K562 (cell line): ENCODE measurements around the gene ERCC2. TPM values are rescaled to one million over a fixed set of nuclear protein-coding genes. Genes with fewer than 3 reads are reported as not detected.

Source experiments
- ELF1 ChIP-seq: fragments of 200-800 bp; sonication (Bioruptor generic); IDR thresholded peaks from 2 replicates; pipeline ENCODE4 v1.6.1; 2016; ENCODE audit warnings: missing genetic modification characterization, missing compliant biosample characterization
- HDAC1 ChIP-seq, 2 experiments: fragments of 450-650 bp; IDR thresholded peaks; 2 replicates each; pipeline ENCODE4 v1.6.1; 2016 to 2017; ENCODE audit warnings: inconsistent platforms in 1 of 2, mild to moderate bottlenecking in 1 of 2, moderate library complexity in 1 of 2
- HOXB6 ChIP-seq: fragments of 250-450 bp; sonication (Bioruptor Pico); IDR thresholded peaks from 2 replicates; pipeline ENCODE4 v1.5.1; 2022; ENCODE audit warnings: mild to moderate bottlenecking, borderline replicate concordance
- KDM4B ChIP-seq, 2 experiments: fragments of 450-650 bp in 1 of 2; sonication (generic) in 1 of 2; IDR thresholded peaks; 2 replicates each; pipeline ENCODE4 v1.6.1; 2016 to 2017; ENCODE audit warnings: borderline replicate concordance in 2 of 2, antibody characterized with exemption in 1 of 2, low read depth in 1 of 2, mild to moderate bottlenecking in 1 of 2
- KLF1 ChIP-seq: fragments of 450-650 bp; IDR thresholded peaks from 2 replicates; pipeline ENCODE4 v1.6.1; 2016; ENCODE audit warnings: missing genetic modification characterization, missing compliant biosample characterization
- MXI1 ChIP-seq: IDR thresholded peaks from 2 replicates; pipeline ENCODE4 v1.6.1; 2011; ENCODE audit warnings: low read depth, mild to moderate bottlenecking, improper control_type of control experiment, low read length
- PHB2 ChIP-seq: fragments of 450-650 bp; IDR thresholded peaks from 2 replicates; pipeline ENCODE4 v1.6.1; 2017; ENCODE audit warnings: low read depth
- PHF8 ChIP-seq: fragments of 200-600 bp; sonication (generic); IDR thresholded peaks from 2 replicates; pipeline ENCODE4 v1.6.1; 2012; ENCODE audit warnings: mixed run types, mild to moderate bottlenecking, inconsistent platforms, low read length, moderate library complexity, borderline replicate concordance
- PML ChIP-seq: IDR thresholded peaks from 2 replicates; pipeline ENCODE4 v1.6.1; 2012; ENCODE audit warnings: low read length, inconsistent platforms
- SIN3A ChIP-seq, 2 experiments: fragments of 150-350 bp in 1 of 2; IDR thresholded peaks; 2 replicates each; pipeline ENCODE4 v1.6.1; 2011 to 2016; ENCODE audit warnings: borderline replicate concordance in 2 of 2, low read depth in 2 of 2, low read length in 2 of 2, mild to moderate bottlenecking in 2 of 2, moderate library complexity in 2 of 2; ENCODE audit not compliant: control insufficient read depth in 1 of 2
- SIN3B ChIP-seq: fragments of 450-650 bp; IDR thresholded peaks from 2 replicates; pipeline ENCODE4 v1.6.1; 2017; ENCODE audit warnings: low read depth, mild to moderate bottlenecking, moderate library complexity
- SLC30A9 ChIP-seq: fragments of 250-450 bp; sonication (Bioruptor Pico); IDR thresholded peaks from 2 replicates; pipeline ENCODE4 v1.8.0; 2022; ENCODE audit warnings: mild to moderate bottlenecking, moderate library complexity
- SMAD3 ChIP-seq: fragments of 450-650 bp; formaldehyde crosslinking; conservative IDR thresholded peaks from 2 replicates; pipeline ENCODE4 v1.4.0; 2020; ENCODE audit warnings: mild to moderate bottlenecking
- ZBTB7A ChIP-seq: IDR thresholded peaks from 2 replicates; pipeline ENCODE4 v1.6.1; 2011; ENCODE audit warnings: low read depth, mild to moderate bottlenecking, low read length, moderate library complexity, borderline replicate concordance; ENCODE audit not compliant: control insufficient read depth
- ZNF263 ChIP-seq: sonication (generic); formaldehyde crosslinking; IDR thresholded peaks from 2 replicates; pipeline ENCODE4 v1.8.0; 2022; ENCODE audit warnings: mild to moderate bottlenecking, missing genetic modification reagents, borderline replicate concordance
- ZNF318 ChIP-seq, 2 experiments: fragments of 450-650 bp; IDR thresholded peaks; 2 replicates each; pipeline ENCODE4 v1.6.1; 2016; ENCODE audit warnings: mild to moderate bottlenecking in 2 of 2, borderline replicate concordance in 1 of 2, low read depth in 1 of 2, moderate library complexity in 1 of 2
- polyA plus RNA-seq, 8 experiments: library from polyadenylated mRNA; depleted of rRNA in 4 of 8; stranded (reverse) in 5 of 8; unstranded in 3 of 8; fragments of >200 nt; fragmentation: Nextera tagmentation in 2 of 8; fragmentation: Illumina TruSeq in 1 of 8; extraction: Ambion mirVana in 2 of 8; extraction: Trizol in 1 of 8; gene quantifications; 2 replicates each; pipeline versions ENCODE4 v1.2.1 to v1.2.3, GENCODE V29; 2011 to 2014; ENCODE audit warnings: inconsistent platforms in 1 of 8, missing spikeins in 1 of 8
- total RNA-seq, 7 experiments: library from RNA; depleted of rRNA in 6 of 7; stranded (reverse); fragments of >200 nt in 6 of 7; fragmentation: Illumina TruSeq in 2 of 7; extraction: Trizol in 2 of 7; gene quantifications; 2 replicates each; pipeline versions ENCODE4 v1.2.1 to v1.2.3, GENCODE V29; 2011 to 2021; ENCODE audit warnings: low replicate concordance in 1 of 7
- TF ChIP-seq, protein P1 (sequence below), 2 experiments: fragments of 450-650 bp in 1 of 2; sonication (generic) in 1 of 2; formaldehyde crosslinking in 1 of 2; IDR thresholded peaks in 1 of 2; conservative IDR thresholded peaks in 1 of 2; 2 replicates each; pipeline versions ENCODE4 v1.6.1 to v1.8.1; 2016 to 2023; ENCODE audit warnings: mild to moderate bottlenecking in 2 of 2, moderate library complexity in 2 of 2, inconsistent platforms in 1 of 2, missing genetic modification reagents in 1 of 2

The ERCC2 gene
- total and polyA plus RNA-seq, 9 of the 15 experiments (the other 6 are each of a cell fraction or from before 2014, with no cell fraction given) = 2.2 to 55.9 (median 23.4) TPM

DNA sequence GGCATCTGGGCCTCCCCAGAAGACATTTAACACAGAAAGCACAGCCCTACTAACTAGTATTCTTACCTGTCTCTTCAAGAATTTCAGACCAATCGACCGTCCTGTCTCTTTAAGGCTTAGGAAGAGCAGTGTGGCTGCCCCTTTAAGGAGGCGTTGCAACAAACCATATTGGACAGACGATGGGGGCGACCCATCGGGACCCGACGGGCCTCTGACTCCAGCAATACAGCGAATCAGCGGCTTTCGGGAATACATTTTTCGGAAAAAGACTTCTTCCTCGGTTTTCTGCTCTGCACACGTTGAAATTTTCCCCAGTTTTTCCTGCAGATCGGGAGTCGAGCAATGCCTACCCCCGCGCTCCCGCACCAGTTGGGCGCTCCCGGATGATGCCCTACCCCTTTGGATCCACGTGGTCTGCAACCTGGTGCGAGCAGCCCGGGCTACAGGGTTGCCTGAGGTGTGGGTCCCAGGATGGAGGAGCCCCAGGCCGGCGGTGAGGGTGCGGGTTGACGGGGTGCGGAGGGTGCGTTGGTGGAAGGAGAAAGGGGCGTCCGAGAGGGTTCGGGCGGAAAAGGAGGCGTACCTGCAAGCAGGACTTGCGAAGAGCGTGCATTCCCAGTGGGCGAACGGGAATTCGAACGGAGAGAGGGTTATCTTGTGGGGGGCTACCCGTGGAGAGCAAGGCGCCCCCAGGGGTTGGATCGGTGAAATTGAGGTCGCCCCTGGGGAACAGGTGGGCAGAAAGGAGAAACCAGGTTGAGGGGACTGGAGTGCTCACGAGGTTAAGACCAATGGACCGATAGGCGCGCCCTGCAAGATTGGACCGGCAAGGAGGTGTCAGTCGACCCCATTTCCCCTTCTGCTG lies 36.1 kb upstream of the ERCC2 start, which contains the start of gene POLR1G (continued):
- TF ChIP-seq HDAC1 (IDR thresholded peaks at IDR 0.05) (peak; percentile 93 to 100), ZBTB7A (no peak), HOXB6 (no peak), KDM4B (IDR thresholded peaks at IDR 0.05; ENCODE audit: borderline replicate concordance in 2 of 2, low read depth in 1 of 2) (no peak), ZNF318 (IDR thresholded peaks at IDR 0.05; ENCODE audit: borderline replicate concordance in 1 of 2, low read depth in 1 of 2) (peak in 1 of 2 experiments; percentile 22; a peak in 1 of 4 replicates), SLC30A9 (CRISPR knock-in tag) (no peak), ZNF263 (CRISPR knock-in tag) (0 out of 2 replicates have a peak, but pooled peaks have one; percentile 45), SIN3A (IDR thresholded peaks at IDR 0.05; ENCODE audit: borderline replicate concordance in 2 of 2, control insufficient read depth in 1 of 2, low read depth in 2 of 2, low read length in 2 of 2) (peak; percentile 99), SIN3B (peak; percentile 63), ELF1 (tag) (peak; percentile 51; the same call in 1 of the 2 replicates), KLF1 (tag) (no peak), MXI1 (peak; percentile 99), PHF8 (peak; percentile 67; the same call in 1 of the 2 replicates), PHB2 (no peak), PML (peak; percentile 55), SMAD3 (CRISPR knock-in tag) (0 out of 2 replicates have a peak, but pooled peaks have one; percentile 73)
- TF ChIP-seq, protein P1, sequence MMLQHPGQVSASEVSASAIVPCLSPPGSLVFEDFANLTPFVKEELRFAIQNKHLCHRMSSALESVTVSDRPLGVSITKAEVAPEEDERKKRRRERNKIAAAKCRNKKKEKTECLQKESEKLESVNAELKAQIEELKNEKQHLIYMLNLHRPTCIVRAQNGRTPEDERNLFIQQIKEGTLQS (IDR thresholded peaks at IDR 0.05) = peak; percentile 73
- TF ChIP-seq, protein P1 (CRISPR knock-in tag; conservative IDR thresholded peaks at IDR 0.05) = peak; percentile 62; the same call in 1 of the 2 replicates
